AG04449 (cell line): ENCODE data around the gene CAMK2A.

Experiments
- CTCF ChIA-PET: fragments of 350-600 bp; formaldehyde crosslinking; extraction: SDS; loops from one replicate; lab custom pipeline; 2021; ENCODE audit warnings: antibody characterized with exemption; lab: Yijun Ruan, JAX
- POLR2A ChIA-PET: fragments of 400-600, 350-600 bp; formaldehyde crosslinking; extraction: SDS; loops from one replicate; lab custom pipeline; 2020; ENCODE audit warnings: antibody characterized with exemption, inconsistent platforms; lab: Yijun Ruan, JAX
- DNase-seq: peaks from one replicate; pipeline ENCODE4 v3.0.0-alpha.2; 2010; ENCODE audit warnings: low read depth, low spot score
- H3K4me3 ChIP-seq: 2 replicates; pipeline ENCODE4 v1.5.1; 2011; ENCODE audit warnings: low read depth, mild to moderate bottlenecking, control low read depth, low read length
- CTCF ChIP-seq: IDR thresholded peaks from one replicate; pipeline ENCODE4 v1.5.1; 2011; ENCODE audit warnings: mild to moderate bottlenecking, moderate library complexity, low read length, control low read depth, inconsistent platforms; ENCODE audit not compliant: insufficient read depth; ENCODE audit errors: missing control alignments

The CAMK2A gene

GRCh38 chr5:150192462-150192861, 97.1 kb downstream of the CAMK2A start:
- no peak for TF ChIP-seq CTCF
- ChIA-PET CTCF (interaction anchor here (0.8 to 3.4 kb wide), 7 partner anchors 10 to 63 kb away, joined by 3 to 21 read pairs (median 4); no protein-coding TSS in a partner anchor), POLR2A (no interaction called here)
- DNase-seq, result no peak
- no peak overlapping the region for H3K4me3 ChIP-seq

GRCh38 chr5:150190987-150191386, 98.6 kb downstream of the CAMK2A start:
- ChIA-PET POLR2A (no interaction called here), CTCF (interaction anchor here (0.6 to 3.4 kb wide), 3 partner anchors 15 to 38 kb away, joined by 3 to 21 read pairs (median 4); no protein-coding TSS in a partner anchor)
- no peak for TF ChIP-seq CTCF

GRCh38 chr5:150190503-150190979, 99.0 kb downstream of the CAMK2A start:
- CTCF ChIA-PET, result interaction anchor here (0.6 to 3.4 kb wide), 3 partner anchors 14 to 38 kb away, joined by 3 to 21 read pairs (median 4); no protein-coding TSS in a partner anchor
- POLR2A ChIA-PET, result no interaction called here
- DNase-seq, result no peak
- H3K4me3 ChIP-seq, result no peak overlapping the region
- TF ChIP-seq CTCF, result no peak

More at GRCh38 chr5:150190987-150191386, 98.6 kb downstream of the CAMK2A start:
- H3K4me3 ChIP-seq, result no peak overlapping the region
- DNase-seq, result no peak

- POLR2A ChIA-PET, result no interaction called here
- no peak within 1 kb of the TSS for H3K4me3 ChIP-seq
- CTCF ChIA-PET, result interaction anchor here (2.1 to 3.4 kb wide), 2 partner anchors 14 to 28 kb away, joined by 4 to 21 read pairs; no protein-coding TSS in a partner anchor
Measured at GRCh38 chr5:150189728-150190502, 99.7 kb downstream of the CAMK2A start, which contains the start of gene SLC6A7. Gene SLC6A7 (plus strand): TSS chr5:150190062. CDS start chr5:150190328, 266 bp downstream.

GRCh38 chr5:150189326-150189725, 100.2 kb downstream of the CAMK2A start:
- no peak for TF ChIP-seq CTCF
- H3K4me3 ChIP-seq, result no peak overlapping the region
- ChIA-PET POLR2A (no interaction called here), CTCF (interaction anchor here (4.5 kb wide), 1 partner anchor 13 kb away, joined by 23 read pairs; no protein-coding TSS in a partner anchor)
- no peak for DNase-seq

More at GRCh38 chr5:150189728-150190502, 99.7 kb downstream of the CAMK2A start, which contains the start of gene SLC6A7:
- no peak for TF ChIP-seq CTCF
- no peak for DNase-seq
